Measurements from ENCODE around the gene RETREG1.

RETREG1 gene

GRCh38 chr5:16465544-16466432 is 151.0 kb downstream of the RETREG1 start, which contains the start of gene ZNF622:
ZNF622 (minus strand) TSS chr5:16465800; CDS start chr5:16465665, 135 bp downstream.
- Mint-ChIP-seq H3K9me3 (ENCODE audit: low read depth) (no peaks in the 10 kb centered on the region), H3K4me1 (ENCODE audit: low read depth) (peaks cover 86% of the 10 kb centered on the region), H3K27ac (peak within 1 kb of the TSS; percentile 97), H3K27me3 (no peaks in the 10 kb centered on the region), H3K36me3 (peaks cover 11% of the 10 kb centered on the region), H3K4me3 (peak within 1 kb of the TSS; percentile 97)

GRCh38 chr5:16464664-16465543 is 151.9 kb downstream of the RETREG1 start:
- Mint-ChIP-seq H3K9me3 (ENCODE audit: low read depth) (no peaks in the 10 kb centered on the region), H3K36me3 (peaks cover 13% of the 10 kb centered on the region), H3K4me3 (peak overlapping the region; percentile 97), H3K4me1 (ENCODE audit: low read depth) (peaks cover 91% of the 10 kb centered on the region), H3K27ac (peak overlapping the region; percentile 97), H3K27me3 (no peaks in the 10 kb centered on the region)

- Mint-ChIP-seq H3K27ac (peak overlapping the region; percentile 97), H3K36me3 (peaks cover 15% of the 10 kb centered on the region), H3K9me3 (ENCODE audit: low read depth) (no peaks in the 10 kb centered on the region), H3K4me1 (ENCODE audit: low read depth) (peaks cover 93% of the 10 kb centered on the region), H3K4me3 (peak overlapping the region; percentile 97), H3K27me3 (no peaks in the 10 kb centered on the region)
Measured at GRCh38 chr5:16464231-16464630, 152.6 kb downstream of the RETREG1 start.

GRCh38 chr5:16461782-16462181 is 155.0 kb downstream of the RETREG1 start:
- Mint-ChIP-seq H3K4me3 (peak overlapping the region; percentile 27), H3K4me1 (ENCODE audit: low read depth) (peaks cover 90% of the 10 kb centered on the region), H3K27me3 (no peaks in the 10 kb centered on the region)

GRCh38 chr5:16461026-16461425 is 155.8 kb downstream of the RETREG1 start:
- peaks cover 92% of the 10 kb centered on the region for H3K4me1 Mint-ChIP-seq (ENCODE audit: low read depth)
- peak overlapping the region; percentile 27 for H3K4me3 Mint-ChIP-seq
- peaks cover 16% of the 10 kb centered on the region for H3K36me3 Mint-ChIP-seq
- H3K27me3 Mint-ChIP-seq: no peaks in the 10 kb centered on the region
- H3K9me3 Mint-ChIP-seq (ENCODE audit: low read depth): no peaks in the 10 kb centered on the region
- peak overlapping the region; percentile 22 for H3K27ac Mint-ChIP-seq

More at GRCh38 chr5:16461782-16462181, 155.0 kb downstream of the RETREG1 start:
- Mint-ChIP-seq H3K9me3 (ENCODE audit: low read depth) (no peaks in the 10 kb centered on the region), H3K36me3 (peaks cover 16% of the 10 kb centered on the region), H3K27ac (no peak overlapping the region)

- H3K36me3 Mint-ChIP-seq: peaks cover 17% of the 10 kb centered on the region
- no peaks in the 10 kb centered on the region for H3K9me3 Mint-ChIP-seq (ENCODE audit: low read depth)
- peak overlapping the region; percentile 51 for H3K27ac Mint-ChIP-seq
- peaks cover 92% of the 10 kb centered on the region for H3K4me1 Mint-ChIP-seq (ENCODE audit: low read depth)
- H3K27me3 Mint-ChIP-seq: no peaks in the 10 kb centered on the region
- H3K4me3 Mint-ChIP-seq: peak overlapping the region; percentile 5
Measured at GRCh38 chr5:16459451-16459850, 157.3 kb downstream of the RETREG1 start.

- Mint-ChIP-seq H3K27me3 (no peaks in the 10 kb centered on the region), H3K4me3 (peak overlapping the region; percentile 38), H3K9me3 (ENCODE audit: low read depth) (no peaks in the 10 kb centered on the region), H3K4me1 (ENCODE audit: low read depth) (peaks cover 80% of the 10 kb centered on the region), H3K27ac (peak overlapping the region; percentile 47), H3K36me3 (peaks cover 13% of the 10 kb centered on the region)
Measured at GRCh38 chr5:16457853-16458252, 158.9 kb downstream of the RETREG1 start.

GRCh38 chr5:16457451-16457850 is 159.3 kb downstream of the RETREG1 start:
- Mint-ChIP-seq H3K36me3 (peaks cover 13% of the 10 kb centered on the region), H3K27me3 (no peaks in the 10 kb centered on the region), H3K9me3 (ENCODE audit: low read depth) (no peaks in the 10 kb centered on the region), H3K4me1 (ENCODE audit: low read depth) (peaks cover 76% of the 10 kb centered on the region), H3K27ac (peak overlapping the region; percentile 47), H3K4me3 (peak overlapping the region; percentile 38)

- H3K9me3 Mint-ChIP-seq (ENCODE audit: low read depth): no peaks in the 10 kb centered on the region
- H3K36me3 Mint-ChIP-seq: peaks cover 12% of the 10 kb centered on the region
- peaks cover 64% of the 10 kb centered on the region for H3K4me1 Mint-ChIP-seq (ENCODE audit: low read depth)
- H3K4me3 Mint-ChIP-seq: peak overlapping the region; percentile 44
- H3K27me3 Mint-ChIP-seq: no peaks in the 10 kb centered on the region
- peak overlapping the region; percentile 48 for H3K27ac Mint-ChIP-seq
Measured at GRCh38 chr5:16456103-16456832, 160.5 kb downstream of the RETREG1 start.

GRCh38 chr5:16455668-16456067 is 161.1 kb downstream of the RETREG1 start:
- Mint-ChIP-seq H3K27ac (peak overlapping the region; percentile 48), H3K4me1 (ENCODE audit: low read depth) (peaks cover 58% of the 10 kb centered on the region), H3K9me3 (ENCODE audit: low read depth) (no peaks in the 10 kb centered on the region), H3K36me3 (peaks cover 10% of the 10 kb centered on the region), H3K4me3 (peak overlapping the region; percentile 44), H3K27me3 (no peaks in the 10 kb centered on the region)

- Mint-ChIP-seq H3K4me3 (no peak overlapping the region), H3K27ac (no peak overlapping the region), H3K27me3 (no peaks in the 10 kb centered on the region), H3K9me3 (ENCODE audit: low read depth) (no peaks in the 10 kb centered on the region), H3K36me3 (peaks cover 9% of the 10 kb centered on the region), H3K4me1 (ENCODE audit: low read depth) (peaks cover 50% of the 10 kb centered on the region)
Measured at GRCh38 chr5:16454686-16455085, 162.1 kb downstream of the RETREG1 start.

GRCh38 chr5:16453609-16454008 is 163.2 kb downstream of the RETREG1 start:
- peaks cover 42% of the 10 kb centered on the region for H3K4me1 Mint-ChIP-seq (ENCODE audit: low read depth)
- no peak overlapping the region for H3K4me3 Mint-ChIP-seq
- H3K9me3 Mint-ChIP-seq (ENCODE audit: low read depth): no peaks in the 10 kb centered on the region
- peaks cover 6% of the 10 kb centered on the region for H3K36me3 Mint-ChIP-seq
- no peaks in the 10 kb centered on the region for H3K27me3 Mint-ChIP-seq
- H3K27ac Mint-ChIP-seq: no peak overlapping the region

GRCh38 chr5:16450163-16450562 is 166.6 kb downstream of the RETREG1 start:
- Mint-ChIP-seq H3K4me3 (no peak overlapping the region), H3K4me1 (ENCODE audit: low read depth) (peaks cover 10% of the 10 kb centered on the region), H3K27ac (no peak overlapping the region), H3K36me3 (peaks cover 10% of the 10 kb centered on the region), H3K9me3 (ENCODE audit: low read depth) (no peaks in the 10 kb centered on the region), H3K27me3 (no peaks in the 10 kb centered on the region)

- no peaks in the 10 kb centered on the region for H3K27me3 Mint-ChIP-seq
- H3K9me3 Mint-ChIP-seq (ENCODE audit: low read depth): no peaks in the 10 kb centered on the region
- H3K4me1 Mint-ChIP-seq (ENCODE audit: low read depth): peaks cover 1% of the 10 kb centered on the region
- peaks cover 8% of the 10 kb centered on the region for H3K36me3 Mint-ChIP-seq
- no peak overlapping the region for H3K4me3 Mint-ChIP-seq
- no peak overlapping the region for H3K27ac Mint-ChIP-seq
Measured at GRCh38 chr5:16446993-16447392, 169.8 kb downstream of the RETREG1 start.

Data from activated naive CD8-positive, alpha-beta T cell (primary cell).